ENCODE results near the gene DHRS12.

The DHRS12 gene

GRCh38 chr13:51802631-51803418 is 1.1 kb downstream of the DHRS12 start:
- H3K4me3 ChIP-seq (ENCODE audit: low read length) = peak overlapping the region; percentile 75
- TF ChIP-seq, protein P1, sequence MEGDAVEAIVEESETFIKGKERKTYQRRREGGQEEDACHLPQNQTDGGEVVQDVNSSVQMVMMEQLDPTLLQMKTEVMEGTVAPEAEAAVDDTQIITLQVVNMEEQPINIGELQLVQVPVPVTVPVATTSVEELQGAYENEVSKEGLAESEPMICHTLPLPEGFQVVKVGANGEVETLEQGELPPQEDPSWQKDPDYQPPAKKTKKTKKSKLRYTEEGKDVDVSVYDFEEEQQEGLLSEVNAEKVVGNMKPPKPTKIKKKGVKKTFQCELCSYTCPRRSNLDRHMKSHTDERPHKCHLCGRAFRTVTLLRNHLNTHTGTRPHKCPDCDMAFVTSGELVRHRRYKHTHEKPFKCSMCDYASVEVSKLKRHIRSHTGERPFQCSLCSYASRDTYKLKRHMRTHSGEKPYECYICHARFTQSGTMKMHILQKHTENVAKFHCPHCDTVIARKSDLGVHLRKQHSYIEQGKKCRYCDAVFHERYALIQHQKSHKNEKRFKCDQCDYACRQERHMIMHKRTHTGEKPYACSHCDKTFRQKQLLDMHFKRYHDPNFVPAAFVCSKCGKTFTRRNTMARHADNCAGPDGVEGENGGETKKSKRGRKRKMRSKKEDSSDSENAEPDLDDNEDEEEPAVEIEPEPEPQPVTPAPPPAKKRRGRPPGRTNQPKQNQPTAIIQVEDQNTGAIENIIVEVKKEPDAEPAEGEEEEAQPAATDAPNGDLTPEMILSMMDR (conservative IDR thresholded peaks at IDR 0.05; ENCODE audit: low read depth, low read length) = no peak
- DNase-seq (ENCODE audit: low read depth) = no peak

GRCh38 chr13:51801631-51802099 is 2.3 kb downstream of the DHRS12 start:
- no peak for DNase-seq (ENCODE audit: low read depth)
- no peak overlapping the region for H3K4me3 ChIP-seq (ENCODE audit: low read length)
- TF ChIP-seq, protein P1 (conservative IDR thresholded peaks at IDR 0.05; ENCODE audit: low read depth, low read length) = no peak

DNA sequence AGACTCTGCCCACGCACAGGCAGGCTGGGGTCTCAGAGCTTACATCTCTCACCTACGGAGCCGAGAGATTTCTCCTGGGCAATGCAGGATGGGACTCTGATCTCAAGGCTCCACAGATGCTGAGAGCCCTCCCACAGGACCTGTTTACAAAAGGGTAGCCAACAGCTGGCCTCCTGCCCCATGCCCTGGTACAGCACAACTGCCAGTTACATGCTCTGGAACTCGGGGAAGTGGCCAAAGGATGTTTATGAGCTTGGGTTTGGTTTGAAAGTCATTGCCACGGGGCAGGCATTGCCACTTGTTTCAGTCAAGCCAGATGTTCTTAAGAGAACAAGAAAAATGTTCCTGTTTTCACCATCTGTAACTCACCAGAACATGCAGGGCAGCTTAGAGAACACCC is 3.5 kb downstream of the DHRS12 start:
- TF ChIP-seq, protein P1 (conservative IDR thresholded peaks at IDR 0.05; ENCODE audit: low read depth, low read length) = no peak
- no peak for DNase-seq (ENCODE audit: low read depth)
- no peak overlapping the region for H3K4me3 ChIP-seq (ENCODE audit: low read length)

- no peak overlapping the region for H3K4me3 ChIP-seq (ENCODE audit: low read length)
- DNase-seq (ENCODE audit: low read depth) = no peak
These were observed 4.7 kb downstream of the DHRS12 start for GRCh38 chr13:51799261-51799660.

GRCh38 chr13:51797664-51798488 is 6.1 kb downstream of the DHRS12 start:
- DNase-seq (ENCODE audit: low read depth) = no peak
- H3K4me3 ChIP-seq (ENCODE audit: low read length) = no peak overlapping the region
- TF ChIP-seq, protein P1 (conservative IDR thresholded peaks at IDR 0.05; ENCODE audit: low read depth, low read length) = peak; percentile 55

More at GRCh38 chr13:51799261-51799660, 4.7 kb downstream of the DHRS12 start:
- TF ChIP-seq, protein P1 (conservative IDR thresholded peaks at IDR 0.05; ENCODE audit: low read depth, low read length) = no peak

GRCh38 chr13:51796546-51796945 is 7.4 kb downstream of the DHRS12 start:
- no peak overlapping the region for H3K4me3 ChIP-seq (ENCODE audit: low read length)
- DNase-seq (ENCODE audit: low read depth) = no peak
- TF ChIP-seq, protein P1 (conservative IDR thresholded peaks at IDR 0.05; ENCODE audit: low read depth, low read length) = no peak

All from retinal pigment epithelial cell (primary cell).